HepG2 (cell line): ENCODE data around the gene ELOVL7.

Source experiments
- BORCS8-MEF2B ChIP-seq: sonication (generic); formaldehyde crosslinking; IDR thresholded peaks from 2 replicates; pipeline ENCODE4 v1.8.0; 2022; ENCODE audit warnings: mild to moderate bottlenecking, missing genetic modification reagents
- MED13 ChIP-seq: sonication (generic); formaldehyde crosslinking; IDR thresholded peaks from 2 replicates; pipeline ENCODE4 v1.5.0; 2020; ENCODE audit warnings: missing genetic modification reagents
- STAT6 ChIP-seq: sonication (generic); formaldehyde crosslinking; IDR thresholded peaks from 2 replicates; pipeline ENCODE4 v1.4.0; 2020; ENCODE audit warnings: missing genetic modification reagents, mild to moderate bottlenecking, borderline replicate concordance
- ZNF292 ChIP-seq: sonication (generic); formaldehyde crosslinking; IDR thresholded peaks from 2 replicates; pipeline ENCODE4 v1.8.1; 2022; ENCODE audit warnings: mild to moderate bottlenecking, low read depth, missing genetic modification reagents, borderline replicate concordance
- ZNF790 ChIP-seq: sonication (generic); formaldehyde crosslinking; IDR thresholded peaks from 2 replicates; pipeline ENCODE4 v1.8.0; 2022; ENCODE audit warnings: missing genetic modification reagents, mild to moderate bottlenecking, borderline replicate concordance

GRCh38 chr5:60727033-60727679, 116.9 kb downstream of the ELOVL7 start:
- no peak for TF ChIP-seq MED13 (CRISPR knock-in tag)
- TF ChIP-seq BORCS8-MEF2B (CRISPR knock-in tag): no peak
- no peak for TF ChIP-seq ZNF292 (CRISPR knock-in tag)
- TF ChIP-seq STAT6 (CRISPR knock-in tag): no peak
- no peak for TF ChIP-seq ZNF790 (CRISPR knock-in tag)
